Breast epithelium (tissue), 3 donors: ENCODE measurements around the gene COG3.

ENCODE experiments used
- CTCF ChIP-seq, 3 donors: fragments of 450-650 bp; IDR thresholded peaks; one replicate each; pipeline ENCODE4 v1.5.1; 2016 to 2017; ENCODE audit warnings: antibody characterized with exemption in 3 of 3, mild to moderate bottlenecking in 3 of 3, moderate library complexity in 3 of 3
- POLR2AphosphoS5 ChIP-seq, 3 donors: sonication (generic); formaldehyde crosslinking; IDR thresholded peaks; one replicate each; pipeline ENCODE4 v1.6.1; 2017; ENCODE audit warnings: antibody characterized with exemption in 3 of 3

- TF ChIP-seq CTCF (IDR thresholded peaks at IDR 0.05), result no peak
- TF ChIP-seq POLR2AphosphoS5 (IDR thresholded peaks at IDR 0.05), result no peak
These were observed 76.1 kb downstream of the COG3 start for GRCh38 chr13:45540864-45541263.
